ENCODE results near the gene CDPF1.

The CDPF1 gene

GRCh38 chr22:46262449-46263215 lies 12.5 kb upstream of the CDPF1 start:
- no peak for TF ChIP-seq CTCF (IDR thresholded peaks at IDR 0.05; ENCODE audit: insufficient read depth, missing control alignments)
- no peak for FAIRE-seq
- no peak for DNase-seq (ENCODE audit: insufficient read length, low spot score)

GRCh38 chr22:46260038-46260437 lies 9.9 kb upstream of the CDPF1 start:
- FAIRE-seq = no peak
- DNase-seq (ENCODE audit: insufficient read length, low spot score) = no peak
- TF ChIP-seq CTCF (IDR thresholded peaks at IDR 0.05; ENCODE audit: insufficient read depth, missing control alignments) = no peak

- TF ChIP-seq CTCF (IDR thresholded peaks at IDR 0.05; ENCODE audit: insufficient read depth, missing control alignments) = no peak
- FAIRE-seq (no peak), DNase-seq (ENCODE audit: insufficient read length, low spot score) (no peak)
These were observed 9.3 kb upstream of the CDPF1 start for GRCh38 chr22:46259374-46259773.

DNA sequence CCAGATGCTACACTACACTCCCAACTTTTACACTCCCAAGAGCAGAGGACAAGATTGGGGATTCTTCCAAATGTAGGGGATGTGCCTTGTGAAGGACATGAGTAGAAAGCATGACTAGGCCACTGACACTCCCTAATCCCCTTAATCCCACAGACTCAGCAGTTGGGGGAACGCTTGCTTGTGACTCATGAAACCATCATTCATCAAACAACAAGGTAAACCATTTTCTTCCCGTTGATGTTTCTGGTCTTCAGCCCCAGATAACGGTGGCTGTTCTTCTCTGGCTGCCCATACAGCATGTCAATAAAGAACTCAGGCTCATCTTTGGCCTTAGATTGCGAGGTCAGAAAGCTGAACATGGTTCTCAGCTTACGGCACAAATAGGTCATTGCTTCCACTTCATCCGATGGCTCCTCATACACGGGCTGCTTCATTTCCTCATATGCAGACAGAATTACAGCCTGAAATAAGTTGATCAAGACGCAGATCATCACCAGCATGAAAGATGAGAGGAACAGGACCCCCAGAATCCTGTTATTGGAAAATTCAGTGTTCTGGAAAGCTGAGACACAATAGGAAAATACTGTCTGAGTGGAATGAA lies 6.4 kb upstream of the CDPF1 start:
- no peak for TF ChIP-seq CTCF (IDR thresholded peaks at IDR 0.05; ENCODE audit: insufficient read depth, missing control alignments)
- no peak for DNase-seq (ENCODE audit: insufficient read length, low spot score)
- no peak for FAIRE-seq

DNA sequence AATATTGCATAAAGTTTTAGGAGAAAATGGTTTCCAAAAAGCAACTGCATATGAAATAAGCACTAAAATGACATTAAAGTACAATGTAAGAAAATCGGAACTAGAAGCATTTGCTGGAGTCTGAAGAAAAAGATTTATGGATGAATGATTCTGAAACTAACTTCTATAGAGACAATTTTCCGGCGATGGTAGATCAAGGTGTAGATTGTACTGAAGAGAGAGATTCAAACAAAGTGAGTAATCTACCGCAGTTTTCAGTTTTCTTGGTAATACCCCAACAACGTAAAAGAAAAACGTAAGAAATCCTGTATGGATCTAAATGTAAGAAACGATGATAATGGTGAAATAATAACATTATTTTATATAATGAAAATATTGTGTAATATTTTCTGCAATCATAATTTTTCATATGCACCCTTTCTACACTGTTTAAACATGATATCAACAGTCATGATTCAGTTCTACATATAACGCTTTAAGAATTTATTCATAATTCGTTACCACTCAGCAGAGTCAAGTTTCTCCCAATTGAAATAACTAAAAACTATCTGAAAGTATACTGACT lies 1.8 kb upstream of the CDPF1 start:
- FAIRE-seq (no peak), DNase-seq (ENCODE audit: insufficient read length, low spot score) (no peak)
- TF ChIP-seq CTCF (IDR thresholded peaks at IDR 0.05; ENCODE audit: insufficient read depth, missing control alignments) = no peak

- FAIRE-seq (no peak), DNase-seq (ENCODE audit: insufficient read length, low spot score) (no peak)
- TF ChIP-seq CTCF (IDR thresholded peaks at IDR 0.05; ENCODE audit: insufficient read depth, missing control alignments) = no peak
These were observed 1.2 kb upstream of the CDPF1 start for GRCh38 chr22:46251266-46251665.

DNA sequence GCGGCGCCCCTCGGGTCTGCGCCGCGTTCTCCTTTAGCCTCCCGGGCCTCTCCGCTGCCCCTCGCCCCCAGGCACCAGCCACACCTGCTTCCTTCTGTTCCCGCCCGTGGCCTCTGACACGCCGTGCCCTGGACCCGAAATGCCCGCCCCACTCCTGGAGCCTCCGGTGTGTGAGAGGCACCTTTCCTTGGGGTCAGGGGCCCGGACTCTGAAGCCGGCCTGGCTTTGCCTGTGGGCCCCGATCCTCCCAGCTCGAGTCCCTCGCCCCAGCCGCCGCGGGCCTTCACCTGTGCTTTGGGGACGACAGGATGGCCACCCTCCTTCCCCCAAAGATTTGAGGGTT lies 661 bp upstream of the CDPF1 start:
- TF ChIP-seq CTCF (IDR thresholded peaks at IDR 0.05; ENCODE audit: insufficient read depth, missing control alignments) = no peak
- DNase-seq (ENCODE audit: insufficient read length, low spot score) (no peak), FAIRE-seq (no peak)
